HG03095 (cell line): ENCODE data around the gene TCF20.

Experiments used
- ATAC-seq: cut with Tn5 transposase; IDR thresholded peaks from one replicate; pipeline ENCODE4 v1.9.1; 2021; ENCODE audit warnings: moderate library complexity; ENCODE audit not compliant: unreplicated experiment

TCF20 gene

DNA sequence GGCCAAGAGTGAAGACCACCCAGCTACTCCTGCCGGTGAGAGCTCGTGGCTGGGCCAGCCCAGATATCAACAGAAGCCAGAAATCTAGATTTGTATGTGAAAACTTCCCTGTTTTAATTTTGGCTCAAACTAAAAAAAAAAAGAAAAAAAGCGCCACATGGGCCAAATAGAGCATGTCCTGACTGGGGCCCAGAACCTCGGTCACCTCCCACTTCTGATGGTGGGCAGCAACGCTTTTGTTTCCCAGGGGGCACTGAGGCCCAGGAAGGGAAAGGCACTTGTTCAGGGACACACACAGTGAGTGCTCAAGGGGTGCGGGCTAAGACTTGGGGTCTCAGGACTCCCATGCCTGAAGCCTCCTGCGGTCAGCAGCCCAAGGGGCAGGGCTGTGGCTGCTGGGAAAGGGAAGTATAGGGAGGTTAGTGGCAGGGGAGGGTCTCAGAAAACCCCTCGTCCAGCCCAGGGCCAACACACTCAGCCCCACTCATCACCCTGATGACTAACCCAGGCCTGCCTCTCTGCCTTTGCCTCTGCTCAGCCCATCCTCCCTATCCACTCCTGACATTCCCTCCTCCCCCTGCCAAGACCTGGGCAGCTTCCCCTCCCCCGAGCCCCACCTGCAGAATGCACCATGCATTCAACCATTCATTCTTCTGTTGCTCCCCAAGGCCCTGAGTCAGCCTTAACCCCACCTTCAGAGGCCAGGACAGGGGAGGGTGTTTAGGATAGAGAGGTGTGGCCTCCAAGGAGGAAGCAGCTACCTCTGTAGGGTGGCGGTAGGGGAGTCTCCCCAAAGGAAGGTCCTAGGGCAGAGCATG lies 30.0 kb upstream of the TCF20 start:
- no peak for ATAC-seq

DNA sequence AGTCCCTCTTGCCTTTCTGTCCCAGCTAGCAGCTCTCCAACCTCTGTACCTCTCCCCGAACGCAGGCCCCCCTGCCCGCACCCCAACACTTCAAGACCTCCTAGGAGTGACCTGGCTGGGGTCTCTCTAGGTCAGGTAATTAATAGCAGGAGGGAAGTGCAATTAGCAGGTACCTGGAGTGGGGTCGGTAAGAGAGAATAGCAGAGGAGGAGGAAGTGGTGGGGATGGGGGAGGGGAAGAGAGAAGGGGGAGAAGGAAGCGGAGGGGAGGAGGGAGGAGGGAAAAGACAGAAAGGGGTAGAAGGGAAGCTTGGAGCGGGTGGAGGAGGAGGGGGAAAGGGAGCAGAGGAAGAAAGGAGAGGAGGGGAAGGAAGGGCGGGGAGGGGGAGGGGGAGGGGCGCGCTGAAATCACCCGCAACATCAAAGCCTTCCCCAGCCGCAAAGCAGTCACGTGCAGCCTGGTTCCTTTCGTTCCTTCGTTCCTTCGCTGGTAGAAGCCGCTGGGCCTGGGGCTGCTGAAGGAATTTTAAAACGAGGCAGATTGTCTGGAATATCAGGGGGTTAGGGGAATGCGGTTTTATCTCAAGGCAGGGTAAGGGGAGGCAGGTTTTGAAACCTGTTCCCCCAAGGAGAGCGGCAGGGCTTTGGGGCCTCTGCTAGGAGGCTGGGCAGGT lies 29.3 kb upstream of the TCF20 start:
- no peak for ATAC-seq

GRCh38 chr22:42298746-42299145 lies 28.3 kb upstream of the TCF20 start:
- no peak for ATAC-seq

GRCh38 chr22:42297778-42298177 lies 27.3 kb upstream of the TCF20 start:
- no peak for ATAC-seq

DNA sequence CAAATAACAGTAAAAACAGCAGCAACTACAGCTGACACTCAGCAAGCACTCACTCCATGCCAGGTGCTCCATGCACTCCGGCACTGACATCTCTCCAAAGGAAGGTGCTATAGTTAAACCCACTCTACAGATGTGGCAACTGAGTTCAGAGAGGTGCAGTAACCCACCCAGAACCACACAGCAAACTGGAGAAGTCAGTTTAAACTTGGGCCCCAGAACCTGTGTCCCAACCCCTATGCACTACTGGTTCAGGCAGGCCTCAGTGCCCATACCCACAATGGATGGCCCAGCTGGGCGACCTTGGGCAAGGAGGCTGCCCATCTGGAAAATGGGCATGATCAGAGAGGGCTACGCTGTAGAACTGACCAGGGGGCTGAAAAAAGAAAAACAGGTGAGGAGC lies 26.4 kb upstream of the TCF20 start:
- no peak for ATAC-seq

- ATAC-seq: no peak
Measured at GRCh38 chr22:42296381-42296853, 26.0 kb upstream of the TCF20 start.

- no peak for ATAC-seq
Measured at GRCh38 chr22:42294034-42294985, 23.9 kb upstream of the TCF20 start.

DNA sequence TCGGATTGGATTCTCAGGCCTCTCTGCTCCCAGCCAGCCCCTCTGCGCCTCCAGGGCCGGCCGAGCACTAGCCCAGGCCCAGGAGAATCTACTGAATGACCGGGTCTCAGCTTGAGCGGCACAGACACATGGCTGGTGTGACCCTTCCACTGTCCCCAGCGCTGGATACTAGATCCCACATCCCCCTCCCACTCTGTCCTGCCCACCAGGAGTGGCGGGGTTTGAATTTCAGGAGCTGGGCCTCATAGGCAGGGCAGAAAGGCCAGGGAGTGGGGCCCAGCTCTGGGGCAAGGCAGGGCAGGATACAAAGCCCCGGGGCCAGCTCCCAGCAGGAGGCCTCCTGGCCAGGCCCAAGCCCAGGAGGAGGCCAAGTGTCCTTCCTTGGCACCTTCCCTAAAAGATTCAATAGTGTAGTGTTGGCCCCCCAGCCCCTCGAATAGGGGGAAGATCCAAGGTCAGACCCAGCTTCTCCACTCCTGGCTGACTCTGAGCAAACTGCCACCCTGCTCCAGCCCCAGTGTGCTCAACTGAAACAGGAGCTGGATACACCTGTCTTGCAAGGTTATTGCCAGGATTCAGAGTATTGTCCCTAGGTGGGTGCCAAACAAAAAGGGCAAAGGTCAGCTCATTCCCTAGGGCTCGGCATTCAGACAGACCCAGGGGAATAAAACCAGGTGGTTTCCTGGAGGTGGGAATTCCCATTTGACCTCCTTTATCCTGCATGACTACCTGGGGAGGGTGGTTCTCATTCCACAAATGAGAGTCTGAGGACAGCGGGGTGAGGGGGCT lies 22.5 kb upstream of the TCF20 start:
- ATAC-seq: no peak

GRCh38 chr22:42291287-42291686 lies 20.8 kb upstream of the TCF20 start:
- ATAC-seq: no peak

- no peak for ATAC-seq
Measured at GRCh38 chr22:42289671-42290541, 19.5 kb upstream of the TCF20 start.

DNA sequence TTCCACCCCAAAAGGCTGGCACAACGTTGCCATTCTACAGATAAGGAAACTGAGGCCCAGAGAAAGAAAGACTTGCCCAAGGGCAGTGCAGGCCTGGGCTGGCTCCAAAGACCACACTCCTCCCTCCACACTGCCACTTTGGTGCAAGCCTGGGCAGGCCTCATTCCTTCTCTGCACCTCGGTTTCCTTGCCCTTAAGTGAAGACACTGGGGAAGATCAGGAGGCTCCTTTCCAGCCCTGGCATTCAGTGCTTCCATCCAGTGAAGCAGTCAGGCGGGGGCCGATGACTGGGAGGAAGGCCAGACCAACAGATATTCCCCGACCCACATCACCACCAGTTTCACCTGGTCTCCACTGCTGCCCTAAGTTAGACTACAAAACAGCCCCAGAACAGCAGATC lies 18.3 kb upstream of the TCF20 start:
- ATAC-seq: no peak

GRCh38 chr22:42287174-42287890 lies 16.9 kb upstream of the TCF20 start:
- no peak for ATAC-seq

DNA sequence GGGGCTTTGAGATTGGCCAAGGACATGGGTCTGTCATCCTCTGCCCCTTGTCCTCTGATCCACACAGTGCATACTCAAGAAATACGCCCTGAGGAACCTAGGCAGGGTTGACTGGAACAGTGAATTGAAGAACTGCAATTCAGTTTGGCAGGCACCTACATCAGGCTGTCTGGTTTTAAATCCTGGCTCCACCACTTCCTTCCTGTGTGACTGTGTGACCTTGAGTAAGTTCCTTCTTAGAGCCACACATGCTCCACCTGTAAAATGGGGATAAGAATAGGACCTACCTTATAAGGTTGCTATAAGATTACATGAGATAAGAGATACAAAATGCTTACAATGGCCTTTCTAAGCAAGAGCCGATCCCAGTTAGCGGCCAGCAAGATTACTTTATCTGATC lies 15.8 kb upstream of the TCF20 start:
- no peak for ATAC-seq

- no peak for ATAC-seq
Measured at GRCh38 chr22:42285604-42286003, 15.2 kb upstream of the TCF20 start.

- ATAC-seq: no peak
Measured at GRCh38 chr22:42284643-42285181, 14.3 kb upstream of the TCF20 start.

- ATAC-seq: no peak
Measured at GRCh38 chr22:42284202-42284591, 13.7 kb upstream of the TCF20 start.

- ATAC-seq: no peak
Measured at GRCh38 chr22:42283278-42284201, 13.1 kb upstream of the TCF20 start.

DNA sequence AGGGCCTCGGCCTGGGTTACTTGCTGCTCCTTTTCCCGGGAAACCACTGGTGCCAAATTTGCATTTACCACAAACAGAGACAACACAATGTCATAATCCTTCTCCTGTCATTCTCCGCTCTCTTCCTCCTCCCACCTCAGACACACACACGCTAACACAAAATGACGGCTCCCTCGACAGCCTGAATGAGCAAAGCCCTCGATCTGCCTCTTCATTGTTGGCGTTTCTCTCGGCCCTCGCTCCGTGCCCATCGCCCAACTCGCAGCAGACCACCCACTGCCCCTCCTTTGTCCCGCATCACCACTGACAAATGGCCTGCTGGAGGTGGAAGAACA lies 12.5 kb upstream of the TCF20 start:
- no peak for ATAC-seq
